GM12873 (cell line): ENCODE measurements around the gene HTR2A.
A peak's percentile ranks its signal among the peaks of the same experiment; 100 is the strongest.

Source experiments
- TF ChIP-seq, protein P1 (sequence below): IDR thresholded peaks from 2 replicates; pipeline ENCODE4 v1.5.1; 2012; ENCODE audit warnings: low read depth, mild to moderate bottlenecking, moderate library complexity, low read length, control low read depth; ENCODE audit not compliant: insufficient read depth; ENCODE audit errors: missing control alignments

The HTR2A gene

DNA sequence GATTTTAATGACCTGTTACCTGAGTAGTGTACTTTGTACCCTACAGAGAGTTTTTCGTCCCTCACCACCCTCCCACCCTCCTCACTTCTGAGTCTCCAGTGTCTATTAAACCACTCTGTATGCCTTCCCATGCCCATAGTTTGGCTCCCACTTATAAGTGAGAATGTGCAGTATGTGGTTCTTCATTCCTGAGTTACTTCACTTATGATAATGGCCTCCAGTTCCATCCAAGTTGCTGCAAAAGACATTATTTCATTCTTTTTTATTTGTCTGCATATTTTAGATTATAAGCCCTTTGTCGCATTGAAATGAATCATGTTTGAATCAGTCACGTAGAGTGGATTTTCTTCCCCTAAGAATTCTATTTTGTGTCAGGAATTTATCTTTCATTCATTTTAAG lies 12.2 kb upstream of the HTR2A start:
- TF ChIP-seq, protein P1, sequence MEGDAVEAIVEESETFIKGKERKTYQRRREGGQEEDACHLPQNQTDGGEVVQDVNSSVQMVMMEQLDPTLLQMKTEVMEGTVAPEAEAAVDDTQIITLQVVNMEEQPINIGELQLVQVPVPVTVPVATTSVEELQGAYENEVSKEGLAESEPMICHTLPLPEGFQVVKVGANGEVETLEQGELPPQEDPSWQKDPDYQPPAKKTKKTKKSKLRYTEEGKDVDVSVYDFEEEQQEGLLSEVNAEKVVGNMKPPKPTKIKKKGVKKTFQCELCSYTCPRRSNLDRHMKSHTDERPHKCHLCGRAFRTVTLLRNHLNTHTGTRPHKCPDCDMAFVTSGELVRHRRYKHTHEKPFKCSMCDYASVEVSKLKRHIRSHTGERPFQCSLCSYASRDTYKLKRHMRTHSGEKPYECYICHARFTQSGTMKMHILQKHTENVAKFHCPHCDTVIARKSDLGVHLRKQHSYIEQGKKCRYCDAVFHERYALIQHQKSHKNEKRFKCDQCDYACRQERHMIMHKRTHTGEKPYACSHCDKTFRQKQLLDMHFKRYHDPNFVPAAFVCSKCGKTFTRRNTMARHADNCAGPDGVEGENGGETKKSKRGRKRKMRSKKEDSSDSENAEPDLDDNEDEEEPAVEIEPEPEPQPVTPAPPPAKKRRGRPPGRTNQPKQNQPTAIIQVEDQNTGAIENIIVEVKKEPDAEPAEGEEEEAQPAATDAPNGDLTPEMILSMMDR = no peak

- TF ChIP-seq, protein P1 = no peak
Observed at GRCh38 chr13:46908501-46908900, 11.6 kb upstream of the HTR2A start.

GRCh38 chr13:46906405-46906804 lies 9.6 kb upstream of the HTR2A start:
- TF ChIP-seq, protein P1 = no peak

- TF ChIP-seq, protein P1 = peak; percentile 58
Observed at GRCh38 chr13:46905249-46905648, 8.4 kb upstream of the HTR2A start.

DNA sequence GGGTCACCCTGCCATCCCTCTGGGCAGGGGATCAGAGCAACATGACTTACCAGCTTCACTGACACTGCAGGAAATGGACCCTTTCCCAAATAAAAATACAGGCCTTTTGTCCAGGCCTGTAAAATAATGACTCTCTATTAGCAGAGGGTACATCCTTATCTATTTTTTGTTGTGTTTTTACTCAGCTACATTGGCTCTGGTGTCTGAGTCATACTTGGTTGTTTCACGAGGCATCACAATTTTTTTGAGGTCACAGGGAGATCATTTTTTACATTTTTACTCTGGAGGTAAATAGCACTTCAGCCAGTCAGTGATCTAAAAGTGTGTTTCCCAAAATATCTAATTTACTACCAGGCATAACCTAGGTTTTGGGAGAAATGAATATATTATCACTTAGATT lies 6.9 kb upstream of the HTR2A start:
- TF ChIP-seq, protein P1 = no peak

GRCh38 chr13:46901721-46902120 lies 4.9 kb upstream of the HTR2A start:
- TF ChIP-seq, protein P1 = no peak

- TF ChIP-seq, protein P1 = no peak
Observed at GRCh38 chr13:46899801-46900200, 2.9 kb upstream of the HTR2A start.
